ENCODE results near the gene SCFD2. TPM values are rescaled to one million over a fixed set of nuclear protein-coding genes. Genes with fewer than 3 reads are reported as not detected.

SCFD2 gene
- polyA plus RNA-seq, 3 donors: 5.4 to 9.4 (median 6.7) TPM

GRCh38 chr4:52925531-52925968 lies 440.3 kb downstream of the SCFD2 start:
- Mint-ChIP-seq H3K27ac (no peak overlapping the region), H3K4me3 (no peak overlapping the region)
- DNase-seq: no peak

DNA sequence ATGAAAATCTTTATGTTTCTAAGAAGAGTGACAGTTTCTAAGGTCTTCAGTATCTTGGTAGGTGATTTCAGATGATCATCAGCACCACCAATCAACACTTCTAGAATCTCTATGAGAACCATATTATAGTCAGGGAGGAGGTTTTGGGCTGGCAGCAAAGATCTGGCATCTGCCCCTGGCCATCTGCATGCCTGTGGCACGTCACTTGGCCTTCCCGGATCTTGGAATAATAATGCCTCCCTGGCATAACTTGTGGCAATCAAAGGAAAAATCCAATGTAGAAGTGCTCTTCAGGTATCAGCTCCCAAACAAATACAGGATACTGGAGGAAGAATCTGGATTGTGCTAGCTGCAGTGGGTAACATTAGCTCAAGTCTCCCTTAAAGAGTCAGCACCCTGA lies 446.4 kb downstream of the SCFD2 start:
- Histone ChIP-seq H3K4me2 (replicated peaks; ENCODE audit: extremely low read depth, low read length, poor library complexity, severe bottlenecking) (no peak overlapping the region), H3K79me2 (ENCODE audit: insufficient read depth, low read length) (no peaks in the 10 kb centered on the region), H2AFZ (ENCODE audit: insufficient read depth, low read depth, low read length, poor library complexity, severe bottlenecking) (no peak overlapping the region), H3K9ac (ENCODE audit: insufficient read depth, low read length, poor library complexity, severe bottlenecking) (no peak overlapping the region), H3K27me3 (ENCODE audit: control insufficient read depth in 2 of 2, insufficient read depth in 2 of 2, low read length in 2 of 2) (no peaks in the 10 kb centered on the region), H3K4me3 (replicated peaks in 1 of 3; ENCODE audit: low read depth in 2 of 3, low read length in 3 of 3) (no peak overlapping the region), H3K36me3 (replicated peaks in 1 of 2; ENCODE audit: control insufficient read depth in 1 of 2, insufficient read depth in 2 of 2, low read length in 2 of 2) (no peaks in the 10 kb centered on the region), H3K4me1 (ENCODE audit: control insufficient read depth in 1 of 2, insufficient read depth in 2 of 2, low read length in 2 of 2) (no peaks in the 10 kb centered on the region), H3K9me3 (replicated peaks in 1 of 2; ENCODE audit: control insufficient read depth in 1 of 2, insufficient read depth in 1 of 2, low read length in 2 of 2) (no peaks in the 10 kb centered on the region), H4K20me1 (ENCODE audit: insufficient read depth, low read length) (no peaks in the 10 kb centered on the region), H3K27ac (ENCODE audit: low read depth in 1 of 2, low read length in 2 of 2) (no peak overlapping the region)
- Mint-ChIP-seq H3K9me3 (peaks cover 0 to 2% (median 0%) of the 10 kb centered on the region in 7 donors), H3K36me3 (peaks cover 0 to 3% of the 10 kb centered on the region in 2 donors), H3K4me3 (no peak overlapping the region), H3K27ac (no peak overlapping the region), H3K4me1 (no peaks in the 10 kb centered on the region), H3K27me3 (ENCODE audit: low read depth in 3 of 3) (no peaks in the 10 kb centered on the region)
- DNase-seq: no peak
- no CpG with 5 or more reads among the region's 2 CpGs for WGBS (ENCODE audit: insufficient coverage)
- TF ChIP-seq, protein P1, sequence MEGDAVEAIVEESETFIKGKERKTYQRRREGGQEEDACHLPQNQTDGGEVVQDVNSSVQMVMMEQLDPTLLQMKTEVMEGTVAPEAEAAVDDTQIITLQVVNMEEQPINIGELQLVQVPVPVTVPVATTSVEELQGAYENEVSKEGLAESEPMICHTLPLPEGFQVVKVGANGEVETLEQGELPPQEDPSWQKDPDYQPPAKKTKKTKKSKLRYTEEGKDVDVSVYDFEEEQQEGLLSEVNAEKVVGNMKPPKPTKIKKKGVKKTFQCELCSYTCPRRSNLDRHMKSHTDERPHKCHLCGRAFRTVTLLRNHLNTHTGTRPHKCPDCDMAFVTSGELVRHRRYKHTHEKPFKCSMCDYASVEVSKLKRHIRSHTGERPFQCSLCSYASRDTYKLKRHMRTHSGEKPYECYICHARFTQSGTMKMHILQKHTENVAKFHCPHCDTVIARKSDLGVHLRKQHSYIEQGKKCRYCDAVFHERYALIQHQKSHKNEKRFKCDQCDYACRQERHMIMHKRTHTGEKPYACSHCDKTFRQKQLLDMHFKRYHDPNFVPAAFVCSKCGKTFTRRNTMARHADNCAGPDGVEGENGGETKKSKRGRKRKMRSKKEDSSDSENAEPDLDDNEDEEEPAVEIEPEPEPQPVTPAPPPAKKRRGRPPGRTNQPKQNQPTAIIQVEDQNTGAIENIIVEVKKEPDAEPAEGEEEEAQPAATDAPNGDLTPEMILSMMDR (IDR thresholded peaks at IDR 0.05): no peak
- intact Hi-C loops (cut with micrococcal nuclease): no loop called here

More at GRCh38 chr4:52925531-52925968, 440.3 kb downstream of the SCFD2 start:
- intact Hi-C loops (cut with micrococcal nuclease): no loop called here
- Histone ChIP-seq H3K4me3 (replicated peaks in 1 of 3; ENCODE audit: low read depth in 2 of 3, low read length in 3 of 3) (no peak overlapping the region), H3K4me1 (ENCODE audit: control insufficient read depth in 1 of 2, insufficient read depth in 2 of 2, low read length in 2 of 2) (no peaks in the 10 kb centered on the region), H3K36me3 (replicated peaks in 1 of 2; ENCODE audit: control insufficient read depth in 1 of 2, insufficient read depth in 2 of 2, low read length in 2 of 2) (no peaks in the 10 kb centered on the region), H3K27me3 (ENCODE audit: control insufficient read depth in 2 of 2, insufficient read depth in 2 of 2, low read length in 2 of 2) (no peaks in the 10 kb centered on the region), H2AFZ (ENCODE audit: insufficient read depth, low read depth, low read length, poor library complexity, severe bottlenecking) (no peak overlapping the region), H3K9me3 (replicated peaks in 1 of 2; ENCODE audit: control insufficient read depth in 1 of 2, insufficient read depth in 1 of 2, low read length in 2 of 2) (no peaks in the 10 kb centered on the region), H3K79me2 (ENCODE audit: insufficient read depth, low read length) (no peaks in the 10 kb centered on the region), H3K4me2 (replicated peaks; ENCODE audit: extremely low read depth, low read length, poor library complexity, severe bottlenecking) (no peak overlapping the region), H3K27ac (ENCODE audit: low read depth in 1 of 2, low read length in 2 of 2) (no peak overlapping the region), H4K20me1 (ENCODE audit: insufficient read depth, low read length) (no peaks in the 10 kb centered on the region), H3K9ac (ENCODE audit: insufficient read depth, low read length, poor library complexity, severe bottlenecking) (no peak overlapping the region)
- Mint-ChIP-seq H3K36me3 (no peaks in the 10 kb centered on the region), H3K27me3 (ENCODE audit: low read depth in 3 of 3) (peaks cover 0 to 3% (median 0%) of the 10 kb centered on the region in 3 donors), H3K4me1 (no peaks in the 10 kb centered on the region), H3K9me3 (peaks cover 0 to 4% (median 0%) of the 10 kb centered on the region in 7 donors)
- TF ChIP-seq, protein P1 (IDR thresholded peaks at IDR 0.05): no peak
- WGBS (ENCODE audit: insufficient coverage): 70% methylated on average over 2 of the region's 3 CpGs
